Smooth muscle cell (in vitro differentiated cells): ENCODE measurements around the gene SPAG16. TPM values are rescaled to one million over a fixed set of nuclear protein-coding genes. Genes with fewer than 3 reads are reported as not detected.
A peak's percentile ranks its signal among the peaks of the same experiment; 100 is the strongest.

Experiments
- DNase-seq: peaks from one replicate; lab custom pipeline; 2025; ENCODE audit not compliant: unreplicated experiment; lab: John Stamatoyannopoulos, UW
- H2AFZ ChIP-seq: fragments of 200-600 bp; sonication (generic); 2 replicates; pipeline ENCODE4 v1.6.0; 2016; ENCODE audit warnings: antibody characterized with exemption, low read depth, mild to moderate bottlenecking
- H3F3A ChIP-seq: fragments of 200-600 bp; sonication (generic); 2 replicates; pipeline ENCODE4 v1.6.0; 2017; ENCODE audit warnings: antibody characterized with exemption, low read depth
- H3K27ac ChIP-seq: fragments of 200-600 bp; sonication (generic); 2 replicates; pipeline ENCODE4 v1.5.1; 2016; ENCODE audit warnings: low read depth, mild to moderate bottlenecking
- H3K27me3 ChIP-seq: fragments of 200-600 bp; sonication (generic); 2 replicates; pipeline ENCODE4 v1.6.1; 2016; ENCODE audit warnings: low read depth, mild to moderate bottlenecking
- H3K36me3 ChIP-seq: fragments of 200-600 bp; sonication (generic); 2 replicates; pipeline ENCODE4 v1.5.1; 2016; ENCODE audit warnings: low read depth
- H3K4me1 ChIP-seq: fragments of 200-600 bp; sonication (generic); 2 replicates; pipeline ENCODE4 v1.5.1; 2016; ENCODE audit warnings: low read depth
- H3K4me2 ChIP-seq: fragments of 200-600 bp; sonication (generic); 2 replicates; pipeline ENCODE4 v1.6.0; 2016; ENCODE audit warnings: mild to moderate bottlenecking
- H3K4me3 ChIP-seq: fragments of 200-600 bp; sonication (generic); 2 replicates; pipeline ENCODE4 v1.5.1; 2016; ENCODE audit warnings: mild to moderate bottlenecking
- H3K79me2 ChIP-seq: fragments of 200-600 bp; sonication (generic); 2 replicates; pipeline ENCODE4 v1.6.0; 2016; ENCODE audit warnings: low read depth, mild to moderate bottlenecking
- H3K9ac ChIP-seq: fragments of 200-600 bp; sonication (generic); 2 replicates; pipeline ENCODE4 v1.6.0; 2016; ENCODE audit warnings: low read depth
- H3K9me3 ChIP-seq: fragments of 200-600 bp; sonication (generic); replicated peaks from 2 replicates; pipeline ENCODE4 v1.5.1; 2016; ENCODE audit warnings: low read depth
- H4K20me1 ChIP-seq: fragments of 200-600 bp; sonication (generic); 2 replicates; pipeline ENCODE4 v1.6.0; 2016; ENCODE audit warnings: low read depth
- CTCF ChIP-seq: fragments of 200-600 bp; sonication (generic); IDR thresholded peaks from 2 replicates; pipeline ENCODE4 v1.5.1; 2017; ENCODE audit warnings: borderline replicate concordance, mild to moderate bottlenecking, antibody characterized with exemption; ENCODE audit not compliant: insufficient read depth, poor library complexity, severe bottlenecking
- WGBS: methylation state at CpG from one replicate; pipeline ENCODE4 v1.1.7; 2016; ENCODE audit warnings: low lambda C conversion rate; 5-methylcytosine and 5-hydroxymethylcytosine counted together
- polyA plus RNA-seq: library from polyadenylated mRNA; unstranded; fragments of >200 nt; fragmentation: Nextera tagmentation; extraction: Ambion mirVana; gene quantifications from 2 replicates; pipeline ENCODE4 v1.2.1, GENCODE V29; 2016
- total RNA-seq: library from RNA; depleted of rRNA; stranded (reverse); fragments of >200 nt; gene quantifications from 2 replicates; pipeline ENCODE4 v1.2.3, GENCODE V29; 2014

Gene SPAG16
- total and polyA plus RNA-seq, 2 experiments from 2014 or later, result 32.1 to 40.6 TPM

GRCh38 chr2:214310319-214310718 is 1026.1 kb downstream of the SPAG16 start:
- H2AFZ ChIP-seq, result no peak overlapping the region
- no peak overlapping the region for H3K4me3 ChIP-seq
- no peak overlapping the region for H3K4me2 ChIP-seq
- no peaks in the 10 kb centered on the region for H3K79me2 ChIP-seq
- peak; percentile 20 for TF ChIP-seq CTCF
- H3K27ac ChIP-seq, result no peak overlapping the region
- DNase-seq, result no peak
- H3K27me3 ChIP-seq, result no peaks in the 10 kb centered on the region
- H3K36me3 ChIP-seq, result no peaks in the 10 kb centered on the region
- H3K9ac ChIP-seq, result no peak overlapping the region
- H3K4me1 ChIP-seq, result no peaks in the 10 kb centered on the region
- H4K20me1 ChIP-seq, result no peaks in the 10 kb centered on the region
- H3F3A ChIP-seq, result no peaks in the 10 kb centered on the region
- H3K9me3 ChIP-seq, result no peaks in the 10 kb centered on the region

DNA sequence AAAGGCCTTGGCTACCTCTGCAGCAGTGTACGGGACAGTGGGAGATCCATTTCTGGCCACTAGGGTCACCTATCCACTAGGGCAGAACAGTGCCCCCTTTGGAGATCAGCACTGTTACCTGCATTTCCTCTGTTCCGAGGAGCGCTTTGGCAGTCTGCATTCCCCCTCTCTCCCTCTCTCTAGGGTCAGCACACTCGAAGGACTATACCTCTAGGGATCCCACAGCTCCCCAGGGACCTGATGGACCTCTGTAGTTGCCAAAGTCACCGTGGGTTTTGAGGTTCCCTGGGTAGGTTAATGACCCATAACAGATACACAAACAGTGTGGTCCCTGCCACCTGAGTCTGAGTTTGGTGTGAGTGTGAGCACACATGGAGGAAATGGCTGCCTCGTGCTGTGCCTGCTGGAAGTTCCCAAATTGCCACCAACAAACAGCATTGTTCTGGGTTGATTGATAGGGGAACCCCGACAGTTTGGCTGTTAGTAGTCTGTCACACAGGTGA is 1026.8 kb downstream of the SPAG16 start:
- no peak overlapping the region for H3K27ac ChIP-seq
- no peak for TF ChIP-seq CTCF
- no peak overlapping the region for H3K9ac ChIP-seq
- no peak overlapping the region for H3K4me2 ChIP-seq
- H3K9me3 ChIP-seq, result no peaks in the 10 kb centered on the region
- WGBS, result 80% methylated on average over 7 of the region's 7 CpGs
- H3K4me3 ChIP-seq, result no peak overlapping the region
- H3K36me3 ChIP-seq, result no peaks in the 10 kb centered on the region
- H3K27me3 ChIP-seq, result no peaks in the 10 kb centered on the region
- H4K20me1 ChIP-seq, result no peaks in the 10 kb centered on the region
- H2AFZ ChIP-seq, result no peak overlapping the region
- no peaks in the 10 kb centered on the region for H3K4me1 ChIP-seq
- no peaks in the 10 kb centered on the region for H3K79me2 ChIP-seq
- H3F3A ChIP-seq, result no peaks in the 10 kb centered on the region
- DNase-seq, result no peak

- Histone ChIP-seq H3K4me1 (no peaks in the 10 kb centered on the region), H3K27ac (no peak overlapping the region), H3K79me2 (no peaks in the 10 kb centered on the region), H3K9me3 (no peaks in the 10 kb centered on the region), H3K4me2 (no peak overlapping the region), H3K4me3 (no peak overlapping the region), H2AFZ (no peak overlapping the region), H3K27me3 (no peaks in the 10 kb centered on the region), H3K9ac (no peak overlapping the region), H4K20me1 (no peaks in the 10 kb centered on the region), H3K36me3 (no peaks in the 10 kb centered on the region), H3F3A (no peaks in the 10 kb centered on the region)
- WGBS, result 69% methylated on average over 3 of the region's 3 CpGs
- TF ChIP-seq CTCF, result no peak
- no peak for DNase-seq
Measured at GRCh38 chr2:214311931-214312749, 1027.9 kb downstream of the SPAG16 start.

- Histone ChIP-seq H3K36me3 (no peaks in the 10 kb centered on the region), H2AFZ (no peak overlapping the region), H4K20me1 (no peaks in the 10 kb centered on the region), H3K79me2 (no peaks in the 10 kb centered on the region), H3F3A (no peaks in the 10 kb centered on the region), H3K9ac (no peak overlapping the region), H3K4me1 (no peaks in the 10 kb centered on the region), H3K9me3 (no peaks in the 10 kb centered on the region), H3K4me2 (no peak overlapping the region), H3K4me3 (no peak overlapping the region), H3K27ac (no peak overlapping the region), H3K27me3 (no peaks in the 10 kb centered on the region)
- 93% methylated on average over 3 of the region's 3 CpGs for WGBS
- TF ChIP-seq CTCF, result no peak
- DNase-seq, result no peak
Measured at GRCh38 chr2:214315324-214315723, 1031.1 kb downstream of the SPAG16 start.
